Naive thymus-derived CD8-positive, alpha-beta T cell (primary cell): Measurements from ENCODE around the gene CRYBA1. TPM values are rescaled to one million over a fixed set of nuclear protein-coding genes. Genes with fewer than 3 reads are reported as not detected.
"Not testable (repeated sequence)": the region's sequence is repeated elsewhere in the genome, so short reads cannot be mapped to it uniquely, and the experiment has no call there.

ENCODE experiments used
- ATAC-seq, 2 donors: fragments of 150-1000 bp; cut with Tn5 transposase in 1 of 2; sonication (Bioruptor Pico), chemical (Tn5 transposase) in 1 of 2; 1 replicate in 1 of 2; 2 replicates in 1 of 2; pipeline ENCODE4 v1.10.0; 2021; ENCODE audit warnings: mild to moderate bottlenecking in 2 of 2, moderate library complexity in 2 of 2
- POLR2A ChIA-PET: fragments of 350-600 bp; sonication (Branson Sonifier 250); formaldehyde crosslinking; loops from one replicate; lab custom pipeline; 2021; ENCODE audit warnings: antibody characterized with exemption; lab: Charles Lee
- DNase-seq, 10 donors: peaks; one replicate each; pipeline versions ENCODE4 v3.0.0 to v3.0.0-alpha.2; 2020 to 2022
- H3K27ac Mint-ChIP-seq, 10 donors: one replicate each; pipeline ENCODE4 v1.8.0; 2020 to 2022; ENCODE audit warnings: mild to moderate bottlenecking in 10 of 10, mixed read lengths in 10 of 10, moderate library complexity in 4 of 10, inconsistent platforms in 1 of 10
- H3K27me3 Mint-ChIP-seq, 5 donors: one replicate each; pipeline ENCODE4 v1.8.0; 2021 to 2022; ENCODE audit warnings: mixed read lengths in 5 of 5
- H3K36me3 Mint-ChIP-seq, 3 donors: one replicate each; pipeline ENCODE4 v1.8.0; 2020 to 2022; ENCODE audit warnings: mixed read lengths in 3 of 3, mild to moderate bottlenecking in 2 of 3, inconsistent platforms in 1 of 3
- H3K4me1 Mint-ChIP-seq, 4 donors: one replicate each; pipeline ENCODE4 v1.8.0; 2021 to 2022; ENCODE audit warnings: mixed read lengths in 4 of 4
- H3K4me3 Mint-ChIP-seq, 10 donors: one replicate each; pipeline ENCODE4 v1.8.0; 2020 to 2022; ENCODE audit warnings: mild to moderate bottlenecking in 10 of 10, mixed read lengths in 10 of 10, moderate library complexity in 6 of 10, inconsistent platforms in 1 of 10
- H3K9me3 Mint-ChIP-seq, 9 donors: one replicate each; pipeline ENCODE4 v1.8.0; 2020 to 2022; ENCODE audit warnings: mixed read lengths in 9 of 9, mild to moderate bottlenecking in 3 of 9, inconsistent platforms in 1 of 9, moderate library complexity in 1 of 9
- polyA plus RNA-seq, 3 donors: library from polyadenylated mRNA; unstranded; fragments of 300-500 nt; fragmentation: Illumina TruSeq; gene quantifications; one replicate each; pipeline ENCODE4 v1.2.3, GENCODE V29; 2021
- total RNA-seq, 8 experiments: library from RNA in 2 of 8; stranded (reverse) in 2 of 8; gene quantifications; one replicate each; pipeline ENCODE4 v1.2.3 and lab custom pipeline; 2021 to 2026

CRYBA1 gene, protein sequence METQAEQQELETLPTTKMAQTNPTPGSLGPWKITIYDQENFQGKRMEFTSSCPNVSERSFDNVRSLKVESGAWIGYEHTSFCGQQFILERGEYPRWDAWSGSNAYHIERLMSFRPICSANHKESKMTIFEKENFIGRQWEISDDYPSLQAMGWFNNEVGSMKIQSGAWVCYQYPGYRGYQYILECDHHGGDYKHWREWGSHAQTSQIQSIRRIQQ
- not detected for total RNA-seq
- not detected for polyA plus RNA-seq
- 0 reads per million in 6 experiments for total RNA-seq (lab: John Stamatoyannopoulos, UW)

DNA sequence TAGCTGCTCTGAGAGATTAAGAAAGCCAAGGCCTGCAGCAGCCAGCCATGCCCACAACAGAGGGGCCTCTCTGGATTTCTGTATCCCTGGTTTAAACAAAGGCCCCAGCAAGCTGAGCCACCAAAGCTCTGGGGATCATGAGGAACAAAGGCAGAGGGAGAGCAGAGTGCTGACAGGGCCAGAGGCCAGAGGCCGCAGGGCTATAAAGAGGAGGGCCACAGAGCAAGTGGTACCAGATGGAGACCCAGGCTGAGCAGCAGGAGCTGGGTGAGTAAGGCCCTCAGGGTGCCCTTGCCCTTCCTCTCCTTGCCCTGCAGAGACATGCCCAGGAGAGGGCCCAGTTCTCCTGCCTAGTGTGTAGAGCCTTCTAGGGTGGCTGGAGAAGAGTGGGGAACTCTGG lies at the start of gene CRYBA1:
CRYBA1 (plus strand) TSS at position 232 of the 400 bp plus-strand sequence; CDS start at position 237, 5 bp downstream.
- ATAC-seq (no peak), DNase-seq (no peak)
- Mint-ChIP-seq H3K4me3 (no peak within 1 kb of the TSS), H3K9me3 (no peaks in the 10 kb centered on the region), H3K27ac (peak within 1 kb of the TSS in 1 of 10 donors; percentile 25), H3K4me1 (peaks cover 0 to 1% (median 0%) of the 10 kb centered on the region in 4 donors), H3K36me3 (peaks cover 0 to 2% (median 0%) of the 10 kb centered on the region in 3 donors), H3K27me3 (no peaks in the 10 kb centered on the region)
- POLR2A ChIA-PET, result no interaction called here

DNA sequence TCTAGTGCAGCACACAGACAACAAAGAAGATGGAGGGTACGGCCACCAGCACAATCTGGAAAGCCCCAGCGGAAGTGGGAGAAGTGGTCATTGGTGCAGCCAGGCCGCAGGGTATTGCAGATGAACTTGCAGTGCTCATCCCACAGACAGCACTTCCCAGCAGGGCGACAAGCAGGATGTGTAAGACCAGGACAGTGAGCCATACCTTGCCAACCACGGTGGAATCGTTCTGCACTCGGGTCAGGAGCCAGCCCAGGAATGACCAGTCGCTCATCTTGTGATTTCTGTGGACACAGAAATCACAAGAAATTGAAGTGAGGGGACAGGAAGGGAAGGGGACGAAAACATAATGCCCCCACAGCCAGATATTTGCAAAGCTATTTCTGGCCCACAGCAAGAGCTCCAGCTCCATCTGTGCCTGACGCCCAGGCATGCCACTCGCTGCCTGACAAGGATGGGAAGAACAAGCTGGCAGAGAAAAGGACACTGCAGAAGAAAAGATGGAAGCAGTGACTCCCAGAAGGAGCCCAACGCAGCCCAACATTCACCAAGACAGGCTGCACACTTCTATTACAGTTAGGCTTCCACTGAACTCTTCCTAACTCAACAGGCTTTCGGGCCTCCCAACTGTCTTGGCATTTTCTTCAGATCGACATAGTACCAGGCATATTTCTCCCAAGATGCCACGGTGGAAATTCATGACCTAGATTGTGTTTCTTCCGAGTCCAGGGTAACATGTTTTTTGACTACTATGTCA lies 49.0 kb upstream of the CRYBA1 start:
- DNase-seq (no peak), ATAC-seq (no peak)
- POLR2A ChIA-PET, result no interaction called here
- Mint-ChIP-seq H3K36me3 (no peaks in the 10 kb centered on the region), H3K4me3 (no peak overlapping the region), H3K9me3 (no peaks in the 10 kb centered on the region), H3K27me3 (peaks cover 2 to 5% (median 4%) of the 10 kb centered on the region in 5 donors), H3K4me1 (peaks cover 0 to 13% (median 6%) of the 10 kb centered on the region in 4 donors), H3K27ac (no peak overlapping the region)

DNA sequence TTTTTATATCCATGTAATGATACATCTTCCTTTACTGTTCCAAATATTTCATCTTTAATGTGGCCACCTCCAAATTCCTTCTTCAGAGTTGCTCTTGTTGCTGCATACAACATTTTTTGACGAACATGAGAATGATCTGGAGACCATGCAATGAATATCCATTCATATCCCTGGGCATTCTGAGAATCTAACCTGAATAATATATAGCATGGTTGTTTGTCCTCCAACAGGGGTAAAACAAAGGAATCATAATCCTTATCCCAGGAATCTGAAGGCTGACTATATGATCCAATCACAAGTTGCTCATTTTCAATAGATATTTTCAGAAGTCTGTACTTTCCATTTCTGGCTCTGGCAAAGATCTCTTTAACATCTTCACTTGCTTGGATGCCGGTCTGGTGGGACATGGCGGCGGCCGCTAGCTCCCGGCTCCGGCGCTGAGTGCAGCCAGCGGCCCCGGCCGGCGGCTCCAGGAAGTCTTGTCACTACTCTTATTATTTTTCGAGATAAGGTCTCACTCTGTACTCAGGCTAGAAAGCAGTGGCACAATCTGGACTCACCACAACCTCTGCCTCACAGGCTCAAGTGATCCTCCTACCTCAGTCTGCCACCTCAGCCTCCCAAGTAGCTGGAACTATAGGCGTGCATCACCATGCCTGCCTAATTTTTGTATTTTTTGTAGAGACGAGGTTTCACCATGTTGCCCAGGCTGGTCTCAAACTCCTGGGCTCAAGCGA lies 42.4 kb upstream of the CRYBA1 start:
- H3K4me3 Mint-ChIP-seq, H3K4me1 Mint-ChIP-seq, H3K36me3 Mint-ChIP-seq, POLR2A ChIA-PET, H3K9me3 Mint-ChIP-seq, DNase-seq, H3K27me3 Mint-ChIP-seq, ATAC-seq: not testable (repeated sequence)
- peak overlapping the region in 1 of 10 donors; percentile 40 for H3K27ac Mint-ChIP-seq

DNA sequence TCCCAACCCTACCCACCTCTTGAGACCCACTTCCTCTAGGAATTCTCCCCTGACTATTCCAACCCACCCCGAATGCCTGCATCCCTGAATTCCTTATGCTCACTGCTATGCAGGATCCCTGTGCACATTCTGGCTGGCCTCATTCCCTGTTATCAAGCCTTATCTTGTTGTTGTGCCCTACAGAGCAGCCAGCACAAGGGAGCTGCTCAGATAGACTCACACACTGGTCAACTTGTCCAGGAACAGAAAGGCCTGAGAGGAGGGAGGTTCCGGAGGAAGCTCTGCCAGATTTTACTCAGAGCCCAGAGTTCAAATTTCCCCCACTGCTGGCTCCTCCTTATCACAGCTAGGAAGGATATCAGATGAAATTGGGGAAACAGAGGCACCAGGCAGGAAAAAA lies 41.6 kb upstream of the CRYBA1 start:
- Mint-ChIP-seq H3K4me1 (no peaks in the 10 kb centered on the region), H3K27me3 (peaks cover 2 to 10% (median 5%) of the 10 kb centered on the region in 5 donors), H3K9me3 (no peaks in the 10 kb centered on the region), H3K36me3 (no peaks in the 10 kb centered on the region), H3K4me3 (no peak overlapping the region), H3K27ac (peak overlapping the region in 1 of 10 donors; percentile 21)
- POLR2A ChIA-PET, result no interaction called here
- ATAC-seq (no peak), DNase-seq (no peak)

DNA sequence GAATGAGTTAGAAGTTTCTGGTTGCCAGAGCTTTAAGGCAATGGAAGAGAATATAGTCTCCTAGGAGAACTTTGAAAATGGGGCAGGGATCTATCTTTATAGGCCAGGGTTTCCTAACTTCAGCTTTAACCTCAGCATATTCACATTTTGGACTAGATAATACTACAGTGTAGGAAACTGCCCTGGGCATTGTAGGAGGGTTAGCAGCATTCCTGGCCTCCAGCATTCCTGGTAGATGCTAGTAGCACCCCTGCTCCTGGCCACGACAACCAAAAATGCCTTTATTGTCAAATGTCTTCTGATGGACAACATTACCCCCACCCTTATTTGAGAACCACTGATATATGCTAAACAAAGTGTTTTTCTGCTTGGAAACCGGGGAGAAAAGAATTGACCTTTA lies 38.7 kb upstream of the CRYBA1 start:
- H3K4me3 Mint-ChIP-seq, result no peak overlapping the region
- POLR2A ChIA-PET, result no interaction called here
- H3K27me3 Mint-ChIP-seq, result peaks cover 2 to 9% (median 5%) of the 10 kb centered on the region in 5 donors
- no peak for ATAC-seq
- H3K9me3 Mint-ChIP-seq, result no peaks in the 10 kb centered on the region
- H3K27ac Mint-ChIP-seq, result no peak overlapping the region
- DNase-seq, result no peak
- H3K36me3 Mint-ChIP-seq, result no peaks in the 10 kb centered on the region
- no peaks in the 10 kb centered on the region for H3K4me1 Mint-ChIP-seq

DNA sequence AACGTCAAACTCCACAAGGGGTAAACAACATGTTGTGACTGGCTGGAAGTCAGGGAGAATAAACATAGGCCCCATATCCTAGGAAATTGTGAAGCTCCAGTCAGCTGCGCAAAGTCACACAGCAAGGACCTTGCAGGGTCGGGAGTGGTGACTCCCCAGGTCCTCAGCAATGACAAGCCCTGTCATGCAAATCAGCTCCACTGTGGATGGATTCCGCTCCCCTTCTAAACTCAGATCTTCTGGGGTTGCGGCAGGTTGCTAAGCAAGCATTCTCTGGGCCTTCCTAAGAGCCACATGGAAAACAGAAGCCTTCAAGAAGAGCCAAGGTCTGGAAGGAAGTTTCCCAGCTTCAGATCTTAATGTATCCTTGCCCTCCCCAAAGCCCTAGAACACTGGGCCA lies 37.6 kb upstream of the CRYBA1 start:
- no peaks in the 10 kb centered on the region for H3K36me3 Mint-ChIP-seq
- no peak overlapping the region for H3K27ac Mint-ChIP-seq
- POLR2A ChIA-PET, result no interaction called here
- DNase-seq (no peak), ATAC-seq (no peak)
- peaks cover 2 to 9% (median 4%) of the 10 kb centered on the region in 5 donors for H3K27me3 Mint-ChIP-seq
- no peaks in the 10 kb centered on the region for H3K9me3 Mint-ChIP-seq
- no peaks in the 10 kb centered on the region for H3K4me1 Mint-ChIP-seq
- no peak overlapping the region for H3K4me3 Mint-ChIP-seq

DNA sequence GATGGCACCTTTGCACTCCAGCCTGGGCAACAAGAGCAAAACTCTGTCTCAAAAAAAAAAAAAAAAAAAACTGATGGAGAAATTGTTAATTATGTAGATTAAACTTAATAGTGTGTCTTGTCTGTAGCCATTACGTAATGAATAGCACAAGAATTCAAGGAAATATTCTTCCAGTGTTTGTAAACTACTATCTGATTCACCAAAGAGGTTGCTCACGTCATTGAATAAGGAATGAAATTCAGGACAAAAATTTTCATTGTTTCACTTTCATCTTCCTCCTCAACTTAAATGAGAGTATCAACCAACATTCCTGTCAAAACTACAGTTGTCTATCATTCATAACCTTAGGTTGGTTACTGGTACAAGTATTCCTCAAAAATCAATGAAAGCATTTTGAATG lies 35.8 kb upstream of the CRYBA1 start:
- Mint-ChIP-seq H3K36me3 (no peaks in the 10 kb centered on the region), H3K27ac (no peak overlapping the region), H3K9me3 (no peaks in the 10 kb centered on the region), H3K4me3 (no peak overlapping the region), H3K4me1 (no peaks in the 10 kb centered on the region), H3K27me3 (no peaks in the 10 kb centered on the region)
- DNase-seq, result no peak
- POLR2A ChIA-PET, result no interaction called here
- ATAC-seq, result no peak

DNA sequence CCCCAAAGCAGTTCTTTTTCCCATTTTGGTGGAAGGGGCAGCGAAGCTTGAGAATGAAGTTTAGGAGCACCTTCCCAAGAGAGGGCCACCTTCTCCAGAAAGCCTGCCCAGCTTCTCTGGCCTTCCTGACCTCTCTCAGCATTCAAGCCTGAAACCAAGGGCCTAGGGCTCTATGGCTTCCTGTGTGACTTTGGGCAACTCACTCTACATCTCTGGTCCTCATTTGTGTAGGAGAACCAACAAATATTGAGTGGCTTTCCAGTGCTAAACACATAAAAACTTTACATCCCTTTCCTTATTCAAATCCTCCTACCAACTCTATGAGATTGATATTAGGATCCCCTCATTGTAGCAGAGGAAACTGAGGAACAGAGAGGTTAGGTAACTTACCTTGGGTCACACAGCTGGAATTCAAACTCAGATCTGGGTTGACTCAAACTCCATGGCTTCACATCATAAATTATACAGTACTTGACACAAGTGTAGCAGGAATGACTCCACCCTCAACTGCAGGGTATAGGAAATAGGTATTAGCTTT lies 34.5 kb upstream of the CRYBA1 start:
- H3K27me3 Mint-ChIP-seq, result no peaks in the 10 kb centered on the region
- H3K4me1 Mint-ChIP-seq, result peaks cover 0 to 2% (median 0%) of the 10 kb centered on the region in 4 donors
- DNase-seq, result no peak
- no peaks in the 10 kb centered on the region for H3K36me3 Mint-ChIP-seq
- POLR2A ChIA-PET, result no interaction called here
- H3K9me3 Mint-ChIP-seq, result no peaks in the 10 kb centered on the region
- no peak for ATAC-seq
- H3K27ac Mint-ChIP-seq, result no peak overlapping the region
- no peak overlapping the region for H3K4me3 Mint-ChIP-seq

DNA sequence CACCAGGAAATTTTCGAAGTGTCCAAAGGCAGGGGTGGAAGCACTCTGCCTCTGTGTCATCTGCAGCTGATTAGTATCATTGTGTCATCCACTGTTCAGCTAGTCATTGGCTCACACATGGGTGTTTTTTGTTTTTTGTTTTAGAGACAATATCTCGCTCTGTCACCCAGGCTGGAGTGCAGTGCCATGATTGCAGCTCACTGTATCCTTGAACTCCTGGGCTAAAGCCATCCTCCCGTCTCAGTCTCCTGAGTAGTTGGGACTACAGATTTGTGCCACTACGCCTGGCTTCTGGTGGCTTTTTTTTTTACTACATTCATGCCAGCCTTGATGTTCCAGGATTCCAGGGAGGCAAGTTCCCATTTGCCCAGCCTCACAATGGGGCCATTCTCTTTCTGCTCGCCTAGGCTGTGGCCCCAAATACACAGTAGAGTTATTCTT lies 34.0 kb upstream of the CRYBA1 start:
- Mint-ChIP-seq H3K4me1 (peaks cover 0 to 2% (median 0%) of the 10 kb centered on the region in 4 donors), H3K27me3 (no peaks in the 10 kb centered on the region), H3K27ac (no peak overlapping the region), H3K4me3 (no peak overlapping the region), H3K36me3 (no peaks in the 10 kb centered on the region), H3K9me3 (no peaks in the 10 kb centered on the region)
- POLR2A ChIA-PET, result no interaction called here
- DNase-seq (no peak), ATAC-seq (no peak)

DNA sequence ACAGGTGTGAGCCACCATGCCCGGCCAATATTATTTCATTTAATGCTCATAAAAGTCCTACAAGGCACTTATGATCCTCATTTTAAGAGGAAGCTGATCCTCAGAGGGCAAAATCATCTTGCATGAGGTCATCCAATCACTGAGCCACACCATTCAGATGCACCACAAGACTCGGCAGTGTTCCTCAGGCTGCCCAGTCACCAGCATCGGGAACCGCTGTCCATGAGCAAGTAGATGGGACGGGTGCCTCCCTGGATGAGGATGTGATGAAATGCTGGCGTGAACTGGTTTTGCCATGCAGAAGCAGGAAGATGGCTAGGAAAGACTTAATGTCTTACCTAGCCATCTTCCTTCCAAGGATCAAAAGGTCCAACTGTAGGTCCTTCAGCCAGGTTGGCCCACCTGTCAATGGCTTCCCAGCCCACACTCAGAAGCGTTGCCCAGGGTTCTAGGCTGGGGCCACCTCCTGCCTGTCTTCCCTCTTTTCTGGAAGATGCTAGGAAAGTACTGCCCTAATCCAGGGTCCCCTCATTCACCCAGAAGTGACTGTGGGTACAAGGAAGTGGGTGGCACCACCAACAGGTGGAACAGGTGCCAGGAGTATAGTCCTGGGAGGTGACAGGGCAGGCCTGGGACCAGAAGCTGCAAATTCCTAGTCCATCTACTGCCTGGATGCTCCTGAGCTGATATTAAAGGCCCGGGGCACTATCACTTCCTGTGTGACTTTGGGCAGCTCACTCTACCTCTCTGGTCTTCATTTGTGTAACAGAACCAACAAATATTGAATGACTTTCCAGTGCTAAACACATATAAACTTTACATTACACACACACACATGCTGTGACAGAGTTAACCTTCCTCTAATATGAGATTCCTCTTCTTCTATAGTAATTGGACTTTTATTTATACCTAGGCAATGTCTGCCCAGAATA lies 32.2 kb upstream of the CRYBA1 start:
- H3K4me3 Mint-ChIP-seq, result no peak overlapping the region
- H3K9me3 Mint-ChIP-seq, result no peaks in the 10 kb centered on the region
- H3K27ac Mint-ChIP-seq, result no peak overlapping the region
- DNase-seq (no peak), ATAC-seq (no peak)
- H3K27me3 Mint-ChIP-seq, result no peaks in the 10 kb centered on the region
- H3K36me3 Mint-ChIP-seq, result no peaks in the 10 kb centered on the region
- POLR2A ChIA-PET, result no interaction called here
- H3K4me1 Mint-ChIP-seq, result peaks cover 2 to 5% (median 3%) of the 10 kb centered on the region in 4 donors

DNA sequence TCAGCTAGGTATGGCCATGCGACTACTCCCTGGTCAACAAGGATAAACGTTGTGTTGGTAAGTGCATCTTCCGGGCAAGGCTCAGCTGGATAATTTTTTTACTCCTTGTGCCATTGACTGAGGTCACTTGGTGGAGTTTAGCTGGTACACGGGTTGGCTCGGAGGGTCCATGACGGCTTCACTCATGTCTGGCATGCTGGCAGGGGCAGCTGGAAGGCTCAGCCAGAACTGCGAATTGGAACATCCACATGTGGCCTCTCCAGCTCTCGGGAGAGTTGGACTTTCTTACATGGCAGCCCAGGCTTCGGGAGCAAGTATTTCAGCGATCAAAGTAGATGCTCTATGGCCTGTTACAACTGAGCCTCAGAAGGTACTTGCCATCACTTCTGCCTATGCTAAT lies 31.5 kb upstream of the CRYBA1 start:
- Mint-ChIP-seq H3K27me3 (no peaks in the 10 kb centered on the region), H3K4me3 (no peak overlapping the region), H3K27ac (no peak overlapping the region)

DNA sequence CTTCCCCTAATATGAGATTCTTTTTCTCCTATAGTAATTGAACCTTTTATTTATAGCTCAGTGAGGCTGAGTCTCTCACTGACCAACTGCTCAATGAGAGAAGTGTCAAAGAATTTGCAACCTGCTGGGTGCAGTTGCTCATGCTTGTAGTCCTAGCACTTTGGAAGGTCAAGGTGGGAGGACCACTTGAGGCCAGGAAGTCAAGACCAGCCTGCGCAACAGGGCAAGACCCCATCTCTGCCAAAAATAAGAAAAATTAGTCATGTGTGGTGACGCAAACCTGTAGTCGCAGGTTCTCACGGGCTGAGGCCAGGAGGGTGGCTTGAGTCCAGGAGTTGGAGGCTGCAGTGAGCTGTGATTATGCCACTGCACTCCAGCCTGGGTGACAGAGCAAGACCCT lies 30.9 kb upstream of the CRYBA1 start:
- no peaks in the 10 kb centered on the region for H3K36me3 Mint-ChIP-seq
- H3K4me3 Mint-ChIP-seq, result no peak overlapping the region
- no peak for ATAC-seq
- H3K9me3 Mint-ChIP-seq, result no peaks in the 10 kb centered on the region
- no peak overlapping the region for H3K27ac Mint-ChIP-seq
- peaks cover 6 to 8% (median 7%) of the 10 kb centered on the region in 4 donors for H3K4me1 Mint-ChIP-seq
- H3K27me3 Mint-ChIP-seq, result no peaks in the 10 kb centered on the region
- no peak for DNase-seq
- POLR2A ChIA-PET, result interaction anchor here (1.4 kb wide), 1 partner anchor 24 kb away, joined by 3 read pairs; no protein-coding TSS in a partner anchor

More for the DNA sequence above, 31.5 kb upstream of the CRYBA1 start:
- H3K4me1 Mint-ChIP-seq, result peaks cover 6 to 8% (median 7%) of the 10 kb centered on the region in 4 donors
- DNase-seq (no peak), ATAC-seq (no peak)
- no peaks in the 10 kb centered on the region for H3K9me3 Mint-ChIP-seq
- H3K36me3 Mint-ChIP-seq, result no peaks in the 10 kb centered on the region
- POLR2A ChIA-PET, result no interaction called here
